ENCODE results near the gene GOLGA3.

Gene GOLGA3

GRCh38 chr12:132719954-132720324 is 108.7 kb downstream of the GOLGA3 start:
- Histone ChIP-seq H3K36me3 (ENCODE audit: control insufficient read depth, insufficient read depth, low read length) (peaks cover 62% of the 10 kb centered on the region), H3K9me3 (ENCODE audit: control insufficient read depth, insufficient read depth, low read length) (no peaks in the 10 kb centered on the region), H3K4me3 (ENCODE audit: low read depth, low read length) (no peak overlapping the region), H3K4me1 (ENCODE audit: control insufficient read depth, insufficient read depth, low read length) (no peaks in the 10 kb centered on the region), H3K9ac (ENCODE audit: low read depth, low read length) (no peak overlapping the region), H3K27me3 (ENCODE audit: control insufficient read depth, insufficient read depth, low read length) (no peaks in the 10 kb centered on the region)

GRCh38 chr12:132719141-132719953 is 109.3 kb downstream of the GOLGA3 start:
- H3K27me3 ChIP-seq (ENCODE audit: control insufficient read depth, insufficient read depth, low read length), result no peaks in the 10 kb centered on the region
- no peak overlapping the region for H3K9ac ChIP-seq (ENCODE audit: low read depth, low read length)
- H3K4me1 ChIP-seq (ENCODE audit: control insufficient read depth, insufficient read depth, low read length), result no peaks in the 10 kb centered on the region
- H3K36me3 ChIP-seq (ENCODE audit: control insufficient read depth, insufficient read depth, low read length), result peaks cover 61% of the 10 kb centered on the region
- no peak overlapping the region for H3K4me3 ChIP-seq (ENCODE audit: low read depth, low read length)
- H3K9me3 ChIP-seq (ENCODE audit: control insufficient read depth, insufficient read depth, low read length), result no peaks in the 10 kb centered on the region

Data from iPS-15b (cell line).